Activated naive CD8-positive, alpha-beta T cell treated with anti-CD3 and anti-CD28 coated beads, Interleukin-2, amount 50 U/mL, for 24 hours (primary cell): ENCODE results near the gene LDLRAD1.
"Not testable (repeated sequence)": the region's sequence is repeated elsewhere in the genome, so short reads cannot be mapped to it uniquely, and the experiment has no call there.

Experiments
- ATAC-seq: fragments of 150-1000 bp; cut with Tn5 transposase; one replicate; pipeline ENCODE4 v1.10.0; 2021
- DNase-seq: peaks from one replicate; pipeline ENCODE4 v3.0.0; 2021
- H3K27ac Mint-ChIP-seq: one replicate; pipeline ENCODE4 v1.8.0; 2021; ENCODE audit warnings: mild to moderate bottlenecking, mixed read lengths
- H3K27me3 Mint-ChIP-seq: one replicate; pipeline ENCODE4 v1.8.0; 2021; ENCODE audit warnings: mixed read lengths
- H3K36me3 Mint-ChIP-seq: one replicate; pipeline ENCODE4 v1.8.0; 2021; ENCODE audit warnings: low read depth, mixed read lengths
- H3K4me1 Mint-ChIP-seq: one replicate; pipeline ENCODE4 v1.8.0; 2021; ENCODE audit warnings: mixed read lengths
- H3K4me3 Mint-ChIP-seq: one replicate; pipeline ENCODE4 v1.8.0; 2021; ENCODE audit warnings: mild to moderate bottlenecking, moderate library complexity, mixed read lengths
- H3K9me3 Mint-ChIP-seq: one replicate; pipeline ENCODE4 v1.8.0; 2021; ENCODE audit warnings: mixed read lengths

Gene LDLRAD1

GRCh38 chr1:54028306-54029251, 10.6 kb upstream of the LDLRAD1 start:
- H3K4me1 Mint-ChIP-seq: no peaks in the 10 kb centered on the region
- H3K9me3 Mint-ChIP-seq: no peaks in the 10 kb centered on the region
- H3K27ac Mint-ChIP-seq: no peak overlapping the region
- no peaks in the 10 kb centered on the region for H3K27me3 Mint-ChIP-seq
- peaks cover 15% of the 10 kb centered on the region for H3K36me3 Mint-ChIP-seq
- H3K4me3 Mint-ChIP-seq: no peak overlapping the region
- ATAC-seq: no peak
- no peak for DNase-seq

DNA sequence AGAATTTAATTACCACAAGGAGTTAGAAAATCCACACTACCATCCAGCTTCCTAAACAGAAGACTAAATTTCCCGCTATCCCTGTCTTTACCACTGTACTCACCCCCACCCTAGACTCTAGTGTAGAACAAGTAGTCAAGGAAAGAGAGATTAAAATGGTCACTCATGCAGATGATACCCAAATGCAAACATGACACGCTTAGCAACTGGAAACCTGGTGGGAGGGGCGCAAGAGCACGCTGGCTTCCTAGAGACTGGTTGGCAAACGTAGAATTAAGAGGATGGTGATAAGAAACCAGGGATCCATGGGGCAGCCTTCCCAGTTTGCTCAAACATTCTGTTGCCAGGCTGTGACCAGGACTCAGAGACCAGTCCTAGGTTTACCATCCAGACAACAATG, 9.9 kb upstream of the LDLRAD1 start:
- peaks cover 15% of the 10 kb centered on the region for H3K36me3 Mint-ChIP-seq
- H3K4me3 Mint-ChIP-seq: no peak overlapping the region
- no peak for ATAC-seq
- no peak for DNase-seq
- H3K4me1 Mint-ChIP-seq: no peaks in the 10 kb centered on the region
- H3K9me3 Mint-ChIP-seq: no peaks in the 10 kb centered on the region
- no peaks in the 10 kb centered on the region for H3K27me3 Mint-ChIP-seq
- H3K27ac Mint-ChIP-seq: no peak overlapping the region

- not testable (repeated sequence) for ATAC-seq, H3K4me3 Mint-ChIP-seq, H3K27me3 Mint-ChIP-seq, H3K27ac Mint-ChIP-seq, H3K36me3 Mint-ChIP-seq, DNase-seq, H3K9me3 Mint-ChIP-seq, H3K4me1 Mint-ChIP-seq
Observed at GRCh38 chr1:54024811-54025210, 6.8 kb upstream of the LDLRAD1 start.

GRCh38 chr1:54024358-54024757, 6.4 kb upstream of the LDLRAD1 start:
- no peaks in the 10 kb centered on the region for H3K9me3 Mint-ChIP-seq
- no peak overlapping the region for H3K4me3 Mint-ChIP-seq
- peaks cover under 1% of the 10 kb centered on the region for H3K36me3 Mint-ChIP-seq
- DNase-seq (no peak), ATAC-seq (no peak)
- H3K27me3 Mint-ChIP-seq: no peaks in the 10 kb centered on the region
- H3K27ac Mint-ChIP-seq: no peak overlapping the region
- no peaks in the 10 kb centered on the region for H3K4me1 Mint-ChIP-seq

GRCh38 chr1:54019562-54020176, 1.7 kb upstream of the LDLRAD1 start:
- DNase-seq, H3K27ac Mint-ChIP-seq, ATAC-seq, H3K9me3 Mint-ChIP-seq, H3K27me3 Mint-ChIP-seq, H3K4me3 Mint-ChIP-seq, H3K36me3 Mint-ChIP-seq, H3K4me1 Mint-ChIP-seq: not testable (repeated sequence)

DNA sequence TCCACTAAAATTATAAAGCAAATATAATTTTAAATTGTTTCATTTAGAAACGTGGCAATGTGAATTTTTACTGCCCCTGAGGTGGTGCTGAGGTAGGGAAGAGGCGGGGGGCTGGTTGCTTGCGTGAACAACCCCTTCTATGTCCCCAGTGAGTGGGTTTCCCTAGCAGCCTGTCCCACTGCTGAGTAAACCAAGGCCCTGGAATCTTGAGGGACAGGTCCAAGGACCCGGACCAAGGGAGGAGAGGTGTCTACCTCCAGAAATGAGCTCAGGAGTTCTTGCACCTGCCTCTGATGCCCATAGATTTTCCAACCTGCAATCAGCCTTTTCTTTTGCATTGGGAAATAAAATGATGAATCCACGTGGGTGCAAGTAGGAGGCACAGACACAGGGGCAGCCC, 649 bp upstream of the LDLRAD1 start:
- DNase-seq: no peak

DNA sequence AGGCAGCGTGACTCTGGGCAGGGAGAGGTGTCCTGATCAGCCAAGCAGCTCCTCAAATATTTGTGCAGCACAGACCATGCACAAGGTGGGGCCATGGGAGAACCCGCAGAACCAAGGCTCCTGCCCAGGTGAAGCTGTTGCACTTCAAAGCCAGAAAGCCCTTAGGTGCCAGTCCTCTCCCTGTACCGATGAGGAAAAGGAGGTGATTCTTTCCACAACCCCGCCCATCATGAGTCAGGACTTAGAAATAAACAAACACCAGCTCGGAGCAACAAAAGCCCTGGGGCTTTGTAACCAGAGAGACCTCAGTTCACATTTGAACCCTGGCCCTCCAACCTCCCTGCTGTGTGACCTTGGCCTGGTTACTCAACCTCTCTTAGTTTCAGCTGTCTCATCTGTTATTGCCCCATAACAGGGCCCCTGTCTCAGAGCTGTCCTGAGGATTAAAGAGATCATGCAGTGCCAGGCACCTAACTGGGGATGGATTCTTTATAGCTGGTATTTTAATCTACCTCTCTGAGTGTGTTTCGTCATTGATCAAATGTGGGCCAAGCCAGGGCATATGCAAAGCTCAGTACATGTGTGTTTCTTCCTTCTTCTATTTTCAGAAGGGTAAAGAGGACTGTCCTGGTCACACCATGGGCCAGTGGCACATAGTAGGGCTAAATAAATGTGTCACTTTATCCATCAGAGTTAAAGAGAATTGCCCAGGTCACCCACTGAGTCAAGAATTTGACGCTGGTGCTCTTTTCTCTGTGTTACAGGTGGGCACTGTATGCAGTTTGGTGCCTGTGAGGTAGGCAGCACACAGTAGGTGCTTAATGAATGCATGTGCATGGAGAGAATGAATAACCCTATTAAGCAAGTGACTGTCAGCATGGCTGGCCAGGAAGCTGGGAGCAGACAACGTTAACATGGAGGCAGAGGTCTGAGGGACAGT, 1.4 kb downstream of the LDLRAD1 start:
- no peak overlapping the region for H3K4me3 Mint-ChIP-seq
- no peaks in the 10 kb centered on the region for H3K9me3 Mint-ChIP-seq
- DNase-seq: no peak
- no peak for ATAC-seq
- peaks cover 9% of the 10 kb centered on the region for H3K27me3 Mint-ChIP-seq
- no peaks in the 10 kb centered on the region for H3K36me3 Mint-ChIP-seq
- no peak overlapping the region for H3K27ac Mint-ChIP-seq
- H3K4me1 Mint-ChIP-seq: no peaks in the 10 kb centered on the region

More for the DNA sequence above, 649 bp upstream of the LDLRAD1 start:
- Mint-ChIP-seq H3K4me3 (no peak overlapping the region), H3K36me3 (no peaks in the 10 kb centered on the region), H3K27me3 (peaks cover 1% of the 10 kb centered on the region), H3K4me1 (no peaks in the 10 kb centered on the region), H3K9me3 (no peaks in the 10 kb centered on the region), H3K27ac (no peak overlapping the region)
- ATAC-seq: no peak

DNA sequence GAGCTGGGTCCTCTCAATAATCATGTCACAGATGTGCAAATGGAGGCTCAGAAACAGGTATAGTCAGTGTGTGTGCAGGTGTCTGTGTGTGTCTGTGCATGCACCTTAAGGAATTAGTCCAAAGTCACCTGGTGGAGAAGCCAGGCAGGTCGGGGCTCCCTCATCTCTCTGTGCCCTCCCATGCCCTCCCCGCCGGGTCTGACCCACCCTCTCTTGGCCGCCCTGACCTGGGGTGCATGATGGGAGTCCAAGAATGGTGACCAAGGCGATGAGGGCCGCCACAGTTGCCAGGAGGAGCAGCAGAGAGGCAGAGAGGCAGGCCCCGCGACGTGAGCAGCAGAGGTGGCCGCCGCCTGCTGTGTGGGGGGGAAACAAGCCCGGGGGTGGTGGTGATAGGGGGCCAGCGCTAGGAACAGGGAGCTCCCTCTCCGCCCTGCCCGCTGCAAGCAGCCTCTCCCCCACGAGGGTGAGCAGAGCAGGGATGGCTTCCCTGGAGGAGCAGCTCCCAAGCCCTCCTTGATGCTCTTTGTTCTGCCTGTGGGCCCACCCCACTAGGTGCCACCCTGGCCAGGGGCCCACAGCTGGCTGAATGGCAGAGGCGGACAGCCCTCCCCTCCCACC, 3.9 kb downstream of the LDLRAD1 start:
- Mint-ChIP-seq H3K27me3 (peaks cover 9% of the 10 kb centered on the region), H3K4me1 (no peaks in the 10 kb centered on the region), H3K27ac (no peak overlapping the region), H3K36me3 (no peaks in the 10 kb centered on the region), H3K4me3 (no peak overlapping the region), H3K9me3 (no peaks in the 10 kb centered on the region)
- ATAC-seq (no peak), DNase-seq (no peak)

DNA sequence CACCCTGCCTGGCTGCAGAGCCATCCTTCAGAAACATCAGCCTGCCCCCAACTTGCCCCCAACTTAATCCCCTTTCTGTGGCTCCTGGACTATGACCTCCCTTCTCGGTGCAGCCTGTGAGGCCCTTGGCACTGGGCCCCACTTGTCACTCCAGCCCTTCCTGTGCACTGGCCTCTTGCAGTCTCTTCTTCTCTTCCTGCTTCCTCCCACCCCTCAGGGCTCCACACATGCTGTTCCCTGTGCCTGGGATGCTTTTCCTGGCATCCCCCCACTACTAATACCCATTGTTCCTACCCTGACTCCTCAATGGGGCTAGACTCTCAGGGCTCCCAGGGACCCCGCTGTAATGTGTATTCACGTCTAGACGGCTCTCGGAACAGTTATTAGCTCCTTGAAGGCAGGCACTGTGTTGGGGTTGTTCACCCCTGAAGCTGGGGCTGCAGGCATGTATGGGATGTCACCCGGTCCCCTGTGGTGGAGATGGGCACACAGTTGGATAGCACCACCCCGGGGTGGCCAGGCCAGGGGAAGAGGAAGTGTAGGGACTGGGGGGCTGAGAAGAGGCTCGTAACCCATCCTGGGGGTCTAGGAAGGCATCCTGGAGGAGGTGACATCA, 4.5 kb downstream of the LDLRAD1 start:
- H3K27me3 Mint-ChIP-seq: peaks cover 12% of the 10 kb centered on the region
- H3K27ac Mint-ChIP-seq: no peak overlapping the region
- no peak for ATAC-seq
- DNase-seq: no peak
- no peaks in the 10 kb centered on the region for H3K9me3 Mint-ChIP-seq
- H3K36me3 Mint-ChIP-seq: no peaks in the 10 kb centered on the region
- no peak overlapping the region for H3K4me3 Mint-ChIP-seq
- H3K4me1 Mint-ChIP-seq: no peaks in the 10 kb centered on the region

DNA sequence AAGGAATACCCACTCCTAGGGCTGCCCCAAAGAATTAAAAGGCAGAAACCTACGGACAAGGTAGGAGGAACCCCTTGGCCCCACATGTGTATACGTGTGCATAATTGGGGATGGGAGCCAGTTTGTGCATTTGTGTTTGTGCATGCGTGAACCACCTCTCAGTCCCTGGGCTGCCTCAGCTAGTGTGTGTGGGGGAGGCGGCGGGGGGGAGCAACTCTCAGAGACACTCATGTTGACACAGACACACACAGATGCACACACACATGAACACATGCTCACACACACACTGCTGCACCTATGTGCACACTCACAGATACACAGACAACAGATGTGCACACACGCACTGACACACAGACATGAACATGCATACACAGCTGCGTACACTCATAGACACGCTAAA, 5.1 kb downstream of the LDLRAD1 start:
- Mint-ChIP-seq H3K27ac (no peak overlapping the region), H3K9me3 (no peaks in the 10 kb centered on the region), H3K4me1 (no peaks in the 10 kb centered on the region), H3K27me3 (peaks cover 13% of the 10 kb centered on the region), H3K4me3 (no peak overlapping the region), H3K36me3 (no peaks in the 10 kb centered on the region)
- ATAC-seq (no peak), DNase-seq (no peak)

DNA sequence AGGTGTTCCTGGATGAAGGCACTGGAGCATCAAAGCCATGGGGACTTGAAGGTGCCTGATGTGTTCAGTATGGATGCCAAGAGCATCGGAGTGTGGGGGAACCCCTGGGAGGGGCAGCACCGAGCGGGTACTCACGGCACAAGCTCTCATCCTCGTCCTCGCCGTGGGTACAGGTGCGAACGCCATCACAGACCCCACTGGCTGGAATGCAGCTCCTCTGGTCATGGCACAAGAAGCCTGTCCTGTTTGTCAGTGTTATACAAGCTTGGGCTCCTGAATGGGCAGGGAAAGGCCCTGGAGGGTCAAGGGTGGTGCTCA, 6.0 kb downstream of the LDLRAD1 start:
- no peak overlapping the region for H3K27ac Mint-ChIP-seq
- H3K27me3 Mint-ChIP-seq: peaks cover 13% of the 10 kb centered on the region

DNA sequence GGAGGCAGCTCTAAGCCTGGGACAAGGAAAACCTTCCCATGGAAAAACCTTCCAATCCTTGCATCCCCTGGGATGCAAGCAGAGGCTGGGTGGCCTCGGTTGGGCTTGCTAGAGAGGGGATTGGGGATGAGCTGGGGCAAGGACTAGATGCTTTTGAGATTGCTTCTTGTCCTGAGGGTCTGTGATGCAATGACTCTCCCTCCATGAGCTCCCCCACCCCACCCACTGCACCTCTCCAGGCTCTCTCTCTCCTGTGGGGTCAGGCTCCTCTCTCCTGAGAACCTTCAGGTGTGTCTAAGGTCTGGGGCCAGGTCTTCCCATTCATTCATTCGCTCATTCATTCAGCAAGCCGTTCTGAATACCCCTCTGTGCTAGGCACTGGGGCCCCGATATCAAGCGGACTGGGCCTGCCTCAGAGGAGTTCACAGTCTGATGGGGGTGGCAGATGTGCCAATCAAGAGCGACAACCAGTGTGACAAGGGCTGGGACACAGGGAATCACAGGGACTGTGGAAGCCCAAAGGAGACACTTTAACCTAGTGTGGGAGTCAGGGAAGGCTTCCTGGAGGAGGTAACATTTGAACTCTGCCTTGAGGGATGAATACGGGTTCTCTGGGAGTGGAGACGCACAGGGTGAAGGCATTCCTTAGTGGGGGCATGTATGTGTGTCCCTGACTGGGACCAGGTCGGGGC, 6.5 kb downstream of the LDLRAD1 start:
- no peak overlapping the region for H3K27ac Mint-ChIP-seq
- DNase-seq (no peak), ATAC-seq (no peak)
- peaks cover 13% of the 10 kb centered on the region for H3K27me3 Mint-ChIP-seq
- H3K9me3 Mint-ChIP-seq: no peaks in the 10 kb centered on the region
- H3K4me1 Mint-ChIP-seq: no peaks in the 10 kb centered on the region
- no peak overlapping the region for H3K4me3 Mint-ChIP-seq
- H3K36me3 Mint-ChIP-seq: no peaks in the 10 kb centered on the region

More for the DNA sequence above, 6.0 kb downstream of the LDLRAD1 start:
- no peaks in the 10 kb centered on the region for H3K4me1 Mint-ChIP-seq
- ATAC-seq: no peak
- no peak for DNase-seq
- no peak overlapping the region for H3K4me3 Mint-ChIP-seq
- H3K36me3 Mint-ChIP-seq: no peaks in the 10 kb centered on the region
- H3K9me3 Mint-ChIP-seq: no peaks in the 10 kb centered on the region

DNA sequence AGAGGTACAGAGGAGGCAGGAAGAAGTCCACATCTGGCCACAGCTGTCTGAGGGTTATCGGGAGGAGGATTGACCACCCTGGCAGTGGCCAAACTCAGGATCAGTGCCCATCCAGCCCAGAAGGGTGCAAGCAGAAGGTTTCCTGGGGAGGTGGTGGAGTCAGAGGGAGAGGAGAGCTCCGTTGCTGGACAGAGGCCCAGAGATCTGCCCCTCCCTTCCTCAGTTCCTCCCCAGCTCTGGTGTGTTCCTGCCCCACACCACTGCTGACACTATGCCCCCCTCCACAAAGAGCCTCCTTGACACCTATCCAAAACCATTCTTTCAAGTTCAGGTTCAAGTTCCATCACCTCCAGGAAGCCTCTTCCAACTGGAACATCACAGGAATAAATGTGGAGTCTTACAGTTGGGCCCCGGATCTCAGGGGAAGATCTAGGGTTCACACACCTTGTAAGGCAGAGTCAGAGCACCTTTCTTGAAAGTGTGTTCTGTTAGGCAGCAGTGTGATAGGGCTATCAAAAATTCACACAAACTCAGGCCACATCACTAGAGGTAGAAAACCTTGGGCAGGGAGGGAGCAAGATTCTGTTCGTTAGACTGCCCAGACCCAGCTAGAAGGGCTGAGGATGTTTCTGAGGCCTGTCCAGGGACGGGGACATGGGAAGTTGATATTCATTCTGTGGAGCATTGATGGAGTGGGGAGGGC, 7.4 kb downstream of the LDLRAD1 start:
- Mint-ChIP-seq H3K9me3 (no peaks in the 10 kb centered on the region), H3K4me1 (no peaks in the 10 kb centered on the region), H3K27ac (no peak overlapping the region), H3K4me3 (no peak overlapping the region), H3K36me3 (no peaks in the 10 kb centered on the region), H3K27me3 (peaks cover 13% of the 10 kb centered on the region)
- no peak for ATAC-seq
- DNase-seq: no peak
